HG03469 (cell line): ENCODE results near the gene TMEM178A.

ENCODE experiments used
- ATAC-seq: cut with Tn5 transposase; IDR thresholded peaks from one replicate; pipeline ENCODE4 v1.9.1; 2021; ENCODE audit warnings: mild to moderate bottlenecking, moderate library complexity, moderate number of reproducible peaks; ENCODE audit not compliant: unreplicated experiment

The TMEM178A gene

GRCh38 chr2:39708003-39708402 is 42.3 kb downstream of the TMEM178A start:
- ATAC-seq, result no peak

- no peak for ATAC-seq
Measured at GRCh38 chr2:39710807-39711206, 45.1 kb downstream of the TMEM178A start.

DNA sequence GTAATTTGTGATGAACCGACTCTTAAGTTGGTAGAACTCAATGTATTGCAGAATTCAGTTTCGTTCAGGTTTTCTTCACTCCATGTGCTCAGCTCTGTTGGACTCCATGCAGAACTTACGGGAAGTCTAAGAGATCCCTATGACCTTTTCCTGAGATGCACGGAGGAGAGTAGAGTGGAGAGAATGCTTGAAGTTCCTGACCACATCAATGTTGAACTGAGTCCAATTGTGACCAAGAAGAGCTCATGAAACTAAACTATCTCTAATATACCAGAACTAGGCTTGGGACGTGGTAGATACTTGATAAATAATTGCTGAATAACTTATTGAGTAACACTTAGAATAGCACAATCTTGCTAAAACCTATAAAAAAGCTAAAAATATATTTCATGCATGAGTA is 47.2 kb downstream of the TMEM178A start:
- no peak for ATAC-seq

GRCh38 chr2:39715095-39715494 is 49.4 kb downstream of the TMEM178A start:
- no peak for ATAC-seq

- no peak for ATAC-seq
Measured at GRCh38 chr2:39715822-39716221, 50.1 kb downstream of the TMEM178A start.

GRCh38 chr2:39717067-39717466 is 51.4 kb downstream of the TMEM178A start:
- no peak for ATAC-seq

DNA sequence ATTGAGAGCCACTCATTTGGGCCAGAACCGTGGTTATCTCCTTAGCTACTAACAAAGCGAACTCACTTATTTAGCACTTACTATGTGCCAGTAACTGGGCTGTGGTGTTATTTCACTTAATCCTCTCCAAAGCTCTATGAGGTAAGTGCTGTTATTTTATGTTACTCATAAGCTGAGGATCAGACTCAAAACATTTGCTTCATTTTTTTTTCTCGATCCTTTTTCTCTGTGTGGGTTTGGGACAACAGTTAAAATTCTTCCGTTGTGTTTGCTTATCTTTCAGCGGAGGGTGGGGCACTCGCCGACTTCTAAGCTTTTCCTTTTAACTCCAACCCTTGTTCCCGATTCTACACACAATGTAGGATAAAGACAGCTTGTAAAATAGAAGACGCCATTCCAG is 52.8 kb downstream of the TMEM178A start:
- no peak for ATAC-seq

DNA sequence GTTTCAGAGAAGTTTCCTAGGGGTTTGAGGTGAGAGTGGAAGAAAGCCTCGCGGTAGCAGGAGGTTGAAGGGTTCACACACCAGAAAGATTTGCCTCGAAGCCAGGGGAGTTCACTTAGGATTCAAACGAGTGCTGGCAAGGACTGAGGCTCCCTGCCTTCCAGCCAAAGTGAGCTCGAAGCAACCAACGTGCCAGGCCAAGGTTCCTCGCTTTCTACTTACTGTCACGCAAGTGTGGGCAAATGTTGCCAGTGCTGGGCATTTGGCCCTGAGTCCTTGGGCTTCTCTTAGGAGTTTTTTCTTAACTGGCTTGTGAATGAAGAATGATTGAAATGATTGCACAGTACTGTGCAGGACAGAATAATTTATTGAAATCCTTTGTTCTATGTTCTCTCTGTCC is 53.6 kb downstream of the TMEM178A start:
- ATAC-seq, result no peak

DNA sequence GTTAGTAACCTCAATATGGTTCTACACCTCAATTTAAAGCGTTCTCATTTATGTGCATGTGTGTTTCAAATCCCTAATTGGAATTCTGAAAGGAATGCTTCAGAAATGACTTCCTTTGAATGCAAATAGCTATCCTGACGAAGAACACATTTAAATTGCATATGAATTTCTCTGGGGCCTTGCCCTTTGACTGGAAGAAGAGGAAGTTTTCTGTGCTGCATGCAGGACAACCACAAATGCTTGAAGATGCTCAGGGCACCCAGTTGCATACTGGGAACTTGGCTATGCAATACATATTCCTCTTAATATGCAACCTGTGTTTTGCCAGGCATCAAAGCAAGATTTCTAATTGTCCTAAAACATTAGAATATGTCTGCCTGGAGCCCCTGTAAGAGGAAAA is 55.3 kb downstream of the TMEM178A start:
- ATAC-seq, result no peak

DNA sequence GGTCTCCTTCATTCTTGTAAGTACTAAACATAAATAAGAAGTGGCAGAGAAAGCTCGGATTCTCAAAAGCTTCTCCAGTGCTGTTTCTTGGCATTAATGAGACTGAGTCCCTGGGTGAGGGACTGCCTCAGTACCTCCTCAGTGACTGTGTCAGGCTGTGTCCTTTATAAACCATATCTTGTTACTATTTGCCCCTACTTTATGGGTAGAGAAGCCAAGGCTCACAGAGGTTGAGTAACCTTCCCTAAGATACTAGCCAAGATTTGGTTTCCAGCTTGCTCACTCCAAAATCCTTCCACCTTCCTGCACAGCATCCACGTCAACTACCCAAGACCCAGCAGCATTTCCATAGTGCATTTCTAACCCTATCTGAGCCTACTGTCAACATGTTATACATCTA is 57.8 kb downstream of the TMEM178A start:
- ATAC-seq, result no peak

DNA sequence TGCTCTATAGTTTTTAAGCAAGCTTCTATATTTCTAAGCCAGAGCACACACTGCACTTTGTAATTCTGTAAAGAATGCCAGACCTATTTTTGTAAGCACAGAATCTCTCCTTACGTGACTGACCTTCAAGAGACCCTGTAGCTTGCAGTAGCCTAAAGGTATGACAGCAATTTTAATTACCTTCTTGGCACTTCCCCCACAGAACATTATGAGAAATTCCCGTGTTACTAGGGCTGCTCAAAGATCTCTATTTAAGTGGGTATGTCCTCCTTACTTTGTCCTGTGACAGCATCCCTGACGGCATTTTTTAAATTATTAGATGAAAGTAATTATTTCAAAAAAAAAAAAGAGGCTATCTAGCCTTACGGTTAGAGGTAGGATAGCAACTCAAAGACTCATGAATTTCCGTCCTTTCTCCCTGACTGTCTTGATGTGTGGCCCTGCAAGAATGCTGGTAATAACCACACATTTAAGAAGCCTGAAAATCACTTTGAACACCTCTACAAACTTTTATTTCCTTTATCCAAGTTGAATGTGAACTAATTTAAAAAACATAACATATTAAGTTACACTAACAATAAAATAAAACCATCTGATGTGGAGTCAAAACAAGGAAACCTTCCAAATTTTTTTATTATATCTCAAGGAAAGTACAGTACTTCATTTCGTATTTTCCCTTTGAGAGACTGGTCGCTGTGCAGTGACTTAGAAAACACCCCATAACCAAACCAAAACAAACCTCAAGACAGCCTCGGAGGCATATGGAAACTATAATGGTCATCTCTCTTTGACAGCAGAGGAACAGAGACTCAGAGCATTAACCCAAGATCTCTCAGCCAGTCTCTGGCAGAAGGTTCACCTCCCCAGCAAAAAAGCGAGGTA is 58.5 kb downstream of the TMEM178A start:
- no peak for ATAC-seq

GRCh38 chr2:39724828-39725144 is 59.1 kb downstream of the TMEM178A start:
- no peak for ATAC-seq

DNA sequence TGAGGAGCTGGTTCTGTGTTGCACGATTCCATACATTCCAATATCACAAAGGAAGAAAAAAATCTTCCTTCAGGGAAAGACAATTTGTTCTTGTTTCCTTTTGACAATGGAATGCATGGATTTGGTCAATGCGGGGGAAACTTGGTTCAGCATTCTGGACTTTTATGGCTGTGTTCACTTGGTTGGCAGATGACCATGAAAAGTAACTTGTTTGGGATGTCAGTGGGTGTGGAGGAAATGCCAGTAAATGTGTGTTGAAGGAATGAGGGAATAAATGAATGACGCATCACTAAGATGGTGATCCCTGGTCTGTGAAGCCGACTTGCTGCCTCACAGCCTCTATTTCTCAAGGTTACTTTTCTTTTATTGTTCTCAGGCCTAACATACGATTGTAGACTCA is 59.7 kb downstream of the TMEM178A start:
- no peak for ATAC-seq

DNA sequence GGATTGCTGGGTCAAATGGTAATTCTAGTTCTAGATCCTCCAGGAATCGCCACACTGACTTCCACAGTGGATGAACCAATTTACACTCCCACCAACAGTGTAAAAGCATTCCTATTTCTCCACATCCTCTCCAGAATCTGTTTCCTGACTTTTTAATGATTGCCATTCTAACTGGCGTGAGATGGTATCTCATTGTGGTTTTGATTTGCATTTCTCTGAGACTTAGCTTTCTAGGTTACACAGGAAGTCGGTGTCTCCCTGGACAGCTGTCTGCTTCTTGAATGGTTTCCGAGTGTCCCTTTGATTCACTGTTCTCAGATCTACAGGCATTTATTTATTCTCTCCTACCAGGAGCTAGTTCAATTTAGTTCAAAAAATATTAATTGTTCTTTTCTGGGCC is 62.4 kb downstream of the TMEM178A start:
- ATAC-seq, result peak; percentile 52

DNA sequence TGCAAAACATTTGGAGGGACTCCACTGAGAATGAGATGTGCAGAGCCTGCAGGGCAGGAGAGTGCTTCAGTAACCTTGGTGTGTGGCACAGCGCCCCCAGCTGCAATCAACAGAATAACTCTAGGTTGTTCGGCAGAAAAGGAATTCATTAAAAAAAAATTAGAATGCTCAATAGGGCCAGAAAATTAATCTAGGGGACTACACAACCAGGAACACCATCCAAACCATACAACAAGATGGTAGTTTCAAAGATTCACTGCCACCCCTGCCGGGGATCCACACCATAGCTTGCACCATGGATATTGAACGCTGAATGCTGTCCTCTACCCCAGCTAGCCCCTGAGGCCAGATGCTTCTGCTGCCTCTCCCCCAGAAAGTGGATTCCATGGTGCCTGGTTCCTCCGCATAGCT is 63.2 kb downstream of the TMEM178A start:
- no peak for ATAC-seq

DNA sequence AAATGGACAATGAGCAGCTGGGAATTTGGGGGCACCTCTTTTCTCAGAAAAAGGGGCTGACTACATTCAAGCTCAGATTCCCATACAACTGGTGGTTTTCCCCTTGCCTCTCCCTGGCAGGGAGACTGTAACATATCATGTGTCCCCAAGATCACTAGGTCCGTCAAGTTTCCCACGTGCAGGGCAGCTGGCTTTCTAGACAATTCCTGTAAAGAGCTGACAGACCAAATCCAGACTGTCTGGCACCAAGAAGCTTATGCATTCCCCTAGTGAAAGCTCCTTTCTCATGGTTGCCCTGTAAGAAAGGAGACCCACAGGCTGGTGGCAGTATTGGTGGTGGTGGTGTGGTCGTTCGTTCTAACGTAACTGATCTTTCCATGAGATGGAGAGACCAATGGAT is 64.6 kb downstream of the TMEM178A start:
- no peak for ATAC-seq

DNA sequence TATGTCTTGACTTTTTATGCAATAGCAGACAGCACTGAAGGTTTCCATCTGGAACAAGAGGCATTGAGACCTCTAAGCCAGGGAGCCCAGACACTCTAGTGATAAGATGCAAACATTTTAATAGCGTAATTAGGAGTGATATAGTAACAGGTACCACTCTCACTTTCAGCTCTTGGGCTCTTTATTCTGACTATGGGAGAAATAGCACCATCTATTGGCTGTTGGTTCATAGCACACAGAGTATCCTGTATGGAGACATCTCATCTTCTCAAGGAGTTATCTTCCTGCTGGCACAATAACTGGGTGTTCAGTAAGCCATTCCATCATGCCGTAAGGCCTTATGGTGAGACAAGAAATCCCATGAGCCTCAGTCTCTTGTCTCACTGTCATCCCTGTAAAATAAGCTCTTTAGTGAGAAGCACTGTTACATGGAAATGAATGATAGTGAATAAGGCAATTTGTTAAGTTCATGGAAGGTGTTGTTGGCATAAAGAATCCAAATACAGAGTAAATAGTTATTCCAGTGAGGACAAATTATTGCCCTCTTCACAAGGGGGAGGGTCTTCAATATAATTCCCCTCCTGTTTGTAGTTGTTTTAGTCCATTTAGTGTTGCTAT is 65.1 kb downstream of the TMEM178A start:
- ATAC-seq, result no peak

GRCh38 chr2:39731546-39731945 is 65.8 kb downstream of the TMEM178A start:
- no peak for ATAC-seq

DNA sequence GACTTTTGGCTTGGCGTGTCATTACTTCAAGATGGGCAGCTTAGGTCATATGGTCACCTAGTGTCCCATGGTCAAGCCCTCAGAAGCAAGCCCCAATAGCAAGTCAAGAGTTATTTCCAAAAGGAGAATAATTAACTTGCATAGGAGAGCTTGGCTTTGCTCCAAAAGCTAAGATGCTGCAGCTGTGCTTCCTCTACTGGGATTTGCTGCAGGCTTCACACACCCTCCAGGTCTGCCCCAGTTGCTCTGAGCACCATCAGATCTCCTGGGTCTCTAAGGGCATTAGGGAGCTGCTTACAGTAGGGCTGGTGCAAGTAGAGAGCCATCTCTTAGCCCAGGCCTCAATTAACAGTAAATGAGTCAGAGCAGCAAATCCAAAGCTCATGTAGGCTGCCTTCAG is 66.8 kb downstream of the TMEM178A start:
- ATAC-seq, result no peak

DNA sequence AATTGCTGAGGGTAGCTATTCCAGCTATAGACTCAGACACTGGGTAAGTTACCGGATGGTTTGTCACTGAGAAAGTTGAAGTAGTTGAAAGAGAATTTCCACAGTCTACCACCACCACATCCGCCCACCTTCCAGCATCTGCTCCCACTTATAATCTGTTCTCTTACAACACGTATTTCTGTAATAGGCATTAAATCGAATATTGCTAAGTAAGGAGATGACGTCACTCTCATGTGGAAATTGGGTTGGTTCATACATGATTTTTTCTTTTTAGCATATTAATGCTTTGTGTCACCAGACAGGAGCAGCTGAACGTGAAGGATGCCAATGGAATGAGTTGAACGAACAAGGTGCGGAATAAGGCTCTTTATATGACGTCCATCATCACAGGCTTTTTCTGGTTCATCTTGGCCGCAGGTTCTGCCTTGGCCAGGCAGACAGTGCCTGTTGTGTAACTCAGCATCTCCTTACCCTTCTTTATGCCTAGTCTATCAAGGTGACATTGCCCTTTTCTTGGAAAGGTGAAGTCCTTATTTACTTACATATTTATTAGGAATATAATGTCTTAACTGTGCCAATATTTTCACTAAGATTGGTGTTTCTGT is 67.5 kb downstream of the TMEM178A start:
- no peak for ATAC-seq

GRCh38 chr2:39734445-39734844 is 68.7 kb downstream of the TMEM178A start:
- ATAC-seq, result no peak

GRCh38 chr2:39735648-39736047 is 69.9 kb downstream of the TMEM178A start:
- ATAC-seq, result no peak
